ENCODE results near the gene RRM2.

DNA sequence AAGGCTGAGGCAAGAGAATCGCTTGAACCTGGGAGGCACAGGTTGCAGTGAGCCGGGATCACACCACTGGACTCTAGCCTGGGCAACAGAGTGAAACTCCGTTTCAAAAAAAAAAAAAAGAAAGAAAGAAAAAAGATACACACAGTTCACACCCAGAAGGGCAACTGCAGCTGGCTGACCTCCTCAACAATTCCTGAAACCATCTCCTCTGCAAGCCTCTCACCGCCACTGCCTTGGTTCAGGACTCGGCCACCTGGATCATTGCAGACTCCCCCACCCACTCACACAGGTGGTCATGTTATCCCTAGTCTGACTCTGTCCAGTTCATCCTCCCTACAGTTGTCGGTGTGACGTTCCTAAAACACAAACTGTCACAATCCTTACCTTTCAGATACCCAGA lies 44.5 kb upstream of the RRM2 start:
- TF ChIP-seq, protein P1, sequence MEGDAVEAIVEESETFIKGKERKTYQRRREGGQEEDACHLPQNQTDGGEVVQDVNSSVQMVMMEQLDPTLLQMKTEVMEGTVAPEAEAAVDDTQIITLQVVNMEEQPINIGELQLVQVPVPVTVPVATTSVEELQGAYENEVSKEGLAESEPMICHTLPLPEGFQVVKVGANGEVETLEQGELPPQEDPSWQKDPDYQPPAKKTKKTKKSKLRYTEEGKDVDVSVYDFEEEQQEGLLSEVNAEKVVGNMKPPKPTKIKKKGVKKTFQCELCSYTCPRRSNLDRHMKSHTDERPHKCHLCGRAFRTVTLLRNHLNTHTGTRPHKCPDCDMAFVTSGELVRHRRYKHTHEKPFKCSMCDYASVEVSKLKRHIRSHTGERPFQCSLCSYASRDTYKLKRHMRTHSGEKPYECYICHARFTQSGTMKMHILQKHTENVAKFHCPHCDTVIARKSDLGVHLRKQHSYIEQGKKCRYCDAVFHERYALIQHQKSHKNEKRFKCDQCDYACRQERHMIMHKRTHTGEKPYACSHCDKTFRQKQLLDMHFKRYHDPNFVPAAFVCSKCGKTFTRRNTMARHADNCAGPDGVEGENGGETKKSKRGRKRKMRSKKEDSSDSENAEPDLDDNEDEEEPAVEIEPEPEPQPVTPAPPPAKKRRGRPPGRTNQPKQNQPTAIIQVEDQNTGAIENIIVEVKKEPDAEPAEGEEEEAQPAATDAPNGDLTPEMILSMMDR (tag by site-specific recombination; IDR thresholded peaks at IDR 0.05), result no peak
- TF ChIP-seq ZBTB7A (tag by site-specific recombination; IDR thresholded peaks at IDR 0.05; ENCODE audit: low read depth) (no peak), ZSCAN23 (tag by site-specific recombination; IDR thresholded peaks at IDR 0.05) (no peak), SCRT1 (tag by site-specific recombination; IDR thresholded peaks at IDR 0.05; ENCODE audit: borderline replicate concordance) (no peak), ZNF501 (tag by site-specific recombination; IDR thresholded peaks at IDR 0.05) (no peak), ZFP41 (tag by site-specific recombination; IDR thresholded peaks at IDR 0.05; ENCODE audit: borderline replicate concordance) (no peak)
- TF ChIP-seq, protein P2, sequence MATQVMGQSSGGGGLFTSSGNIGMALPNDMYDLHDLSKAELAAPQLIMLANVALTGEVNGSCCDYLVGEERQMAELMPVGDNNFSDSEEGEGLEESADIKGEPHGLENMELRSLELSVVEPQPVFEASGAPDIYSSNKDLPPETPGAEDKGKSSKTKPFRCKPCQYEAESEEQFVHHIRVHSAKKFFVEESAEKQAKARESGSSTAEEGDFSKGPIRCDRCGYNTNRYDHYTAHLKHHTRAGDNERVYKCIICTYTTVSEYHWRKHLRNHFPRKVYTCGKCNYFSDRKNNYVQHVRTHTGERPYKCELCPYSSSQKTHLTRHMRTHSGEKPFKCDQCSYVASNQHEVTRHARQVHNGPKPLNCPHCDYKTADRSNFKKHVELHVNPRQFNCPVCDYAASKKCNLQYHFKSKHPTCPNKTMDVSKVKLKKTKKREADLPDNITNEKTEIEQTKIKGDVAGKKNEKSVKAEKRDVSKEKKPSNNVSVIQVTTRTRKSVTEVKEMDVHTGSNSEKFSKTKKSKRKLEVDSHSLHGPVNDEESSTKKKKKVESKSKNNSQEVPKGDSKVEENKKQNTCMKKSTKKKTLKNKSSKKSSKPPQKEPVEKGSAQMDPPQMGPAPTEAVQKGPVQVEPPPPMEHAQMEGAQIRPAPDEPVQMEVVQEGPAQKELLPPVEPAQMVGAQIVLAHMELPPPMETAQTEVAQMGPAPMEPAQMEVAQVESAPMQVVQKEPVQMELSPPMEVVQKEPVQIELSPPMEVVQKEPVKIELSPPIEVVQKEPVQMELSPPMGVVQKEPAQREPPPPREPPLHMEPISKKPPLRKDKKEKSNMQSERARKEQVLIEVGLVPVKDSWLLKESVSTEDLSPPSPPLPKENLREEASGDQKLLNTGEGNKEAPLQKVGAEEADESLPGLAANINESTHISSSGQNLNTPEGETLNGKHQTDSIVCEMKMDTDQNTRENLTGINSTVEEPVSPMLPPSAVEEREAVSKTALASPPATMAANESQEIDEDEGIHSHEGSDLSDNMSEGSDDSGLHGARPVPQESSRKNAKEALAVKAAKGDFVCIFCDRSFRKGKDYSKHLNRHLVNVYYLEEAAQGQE (tag by site-specific recombination; IDR thresholded peaks at IDR 0.05), result no peak
- TF ChIP-seq, protein P3, sequence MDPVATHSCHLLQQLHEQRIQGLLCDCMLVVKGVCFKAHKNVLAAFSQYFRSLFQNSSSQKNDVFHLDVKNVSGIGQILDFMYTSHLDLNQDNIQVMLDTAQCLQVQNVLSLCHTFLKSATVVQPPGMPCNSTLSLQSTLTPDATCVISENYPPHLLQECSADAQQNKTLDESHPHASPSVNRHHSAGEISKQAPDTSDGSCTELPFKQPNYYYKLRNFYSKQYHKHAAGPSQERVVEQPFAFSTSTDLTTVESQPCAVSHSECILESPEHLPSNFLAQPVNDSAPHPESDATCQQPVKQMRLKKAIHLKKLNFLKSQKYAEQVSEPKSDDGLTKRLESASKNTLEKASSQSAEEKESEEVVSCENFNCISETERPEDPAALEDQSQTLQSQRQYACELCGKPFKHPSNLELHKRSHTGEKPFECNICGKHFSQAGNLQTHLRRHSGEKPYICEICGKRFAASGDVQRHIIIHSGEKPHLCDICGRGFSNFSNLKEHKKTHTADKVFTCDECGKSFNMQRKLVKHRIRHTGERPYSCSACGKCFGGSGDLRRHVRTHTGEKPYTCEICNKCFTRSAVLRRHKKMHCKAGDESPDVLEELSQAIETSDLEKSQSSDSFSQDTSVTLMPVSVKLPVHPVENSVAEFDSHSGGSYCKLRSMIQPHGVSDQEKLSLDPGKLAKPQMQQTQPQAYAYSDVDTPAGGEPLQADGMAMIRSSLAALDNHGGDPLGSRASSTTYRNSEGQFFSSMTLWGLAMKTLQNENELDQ (tag by site-specific recombination; IDR thresholded peaks at IDR 0.05; ENCODE audit: low read depth), result no peak

All from HEK293 (cell line).